Middle frontal gyrus (tissue), 1 donor: ENCODE measurements around the gene GALNT16.
"Not testable (repeated sequence)": the region's sequence is repeated elsewhere in the genome, so short reads cannot be mapped to it uniquely, and the experiment has no call there.

ENCODE experiments used
- DNase-seq: peaks from one replicate; pipeline ENCODE4 v3.0.0-alpha.2; 2015; ENCODE audit warnings: low spot score; ENCODE audit errors: extremely low spot score

GALNT16 gene

GRCh38 chr14:69284170-69284569, 24.2 kb downstream of the GALNT16 start:
- DNase-seq, result no peak

GRCh38 chr14:69285661-69286255, 25.8 kb downstream of the GALNT16 start:
- no peak for DNase-seq

- no peak for DNase-seq
Measured at GRCh38 chr14:69287098-69288010, 27.4 kb downstream of the GALNT16 start.

GRCh38 chr14:69288011-69288771, 28.2 kb downstream of the GALNT16 start:
- DNase-seq, result no peak

- no peak for DNase-seq
Measured at GRCh38 chr14:69288956-69289705, 29.2 kb downstream of the GALNT16 start.

GRCh38 chr14:69289811-69290520, 30.0 kb downstream of the GALNT16 start:
- DNase-seq, result no peak

GRCh38 chr14:69290881-69291280, 30.9 kb downstream of the GALNT16 start:
- DNase-seq, result not testable (repeated sequence)

- no peak for DNase-seq
Measured at GRCh38 chr14:69291396-69291795, 31.4 kb downstream of the GALNT16 start.

GRCh38 chr14:69291891-69292561, 32.1 kb downstream of the GALNT16 start:
- no peak for DNase-seq

- no peak for DNase-seq
Measured at GRCh38 chr14:69298131-69299071, 38.4 kb downstream of the GALNT16 start.

- DNase-seq, result no peak
Measured at GRCh38 chr14:69299286-69300035, 39.5 kb downstream of the GALNT16 start.

- no peak for DNase-seq
Measured at GRCh38 chr14:69300601-69301221, 40.8 kb downstream of the GALNT16 start.

- no peak for DNase-seq
Measured at GRCh38 chr14:69303086-69303485, 43.1 kb downstream of the GALNT16 start.

- no peak for DNase-seq
Measured at GRCh38 chr14:69312608-69313007, 52.6 kb downstream of the GALNT16 start.

GRCh38 chr14:69313176-69313575, 53.2 kb downstream of the GALNT16 start:
- no peak for DNase-seq

- no peak for DNase-seq
Measured at GRCh38 chr14:69314327-69314726, 54.4 kb downstream of the GALNT16 start.

- no peak for DNase-seq
Measured at GRCh38 chr14:69315301-69315700, 55.3 kb downstream of the GALNT16 start.
